ENCODE results near the gene TTC23.

- no peak for TF ChIP-seq CTCF (IDR thresholded peaks at IDR 0.05)
- no peak for TF ChIP-seq POLR2A (IDR thresholded peaks at IDR 0.05)
Observed at GRCh38 chr15:99197856-99198255, 51.5 kb downstream of the TTC23 start.

Measured in thyroid gland (tissue), 4 donors.